Esophagus muscularis mucosa (tissue), 4 donors: ENCODE data around the gene SLC37A1. TPM values are rescaled to one million over a fixed set of nuclear protein-coding genes. Genes with fewer than 3 reads are reported as not detected.
"Not testable (repeated sequence)": the region's sequence is repeated elsewhere in the genome, so short reads cannot be mapped to it uniquely, and the experiment has no call there.

ENCODE experiments used
- DNase-seq: peaks from one replicate; pipeline ENCODE4 v3.0.0-alpha.2; 2017; ENCODE audit errors: extremely low spot score
- H3K27ac ChIP-seq, 4 donors: fragments of 200-600 bp; sonication (generic); replicated peaks in 1 of 4; 1 replicate in 3 of 4; 2 replicates in 1 of 4; pipeline ENCODE4 v1.5.1; 2016 to 2019; ENCODE audit warnings: mild to moderate bottlenecking in 1 of 4
- H3K27me3 ChIP-seq, 4 donors: fragments of 200-600 bp; sonication (generic); one replicate each; pipeline versions ENCODE4 v1.5.1 to v1.6.0; 2016 to 2019
- H3K36me3 ChIP-seq, 4 donors: fragments of 200-600 bp; sonication (generic); one replicate each; pipeline ENCODE4 v1.5.1; 2016 to 2019
- H3K4me1 ChIP-seq, 4 donors: fragments of 200-600 bp; sonication (generic); one replicate each; pipeline ENCODE4 v1.5.1; 2016 to 2019
- H3K4me3 ChIP-seq, 4 donors: fragments of 200-600 bp; sonication (generic); 1 replicate in 2 of 4; 2 replicates in 2 of 4; pipeline ENCODE4 v1.5.1; 2016 to 2019; ENCODE audit warnings: mild to moderate bottlenecking in 4 of 4, moderate library complexity in 1 of 4
- H3K9me3 ChIP-seq, 4 donors: fragments of 200-600 bp; sonication (generic); 1 replicate in 3 of 4; 2 replicates in 1 of 4; pipeline ENCODE4 v1.5.1; 2016 to 2019
- EP300 ChIP-seq: sonication (generic); formaldehyde crosslinking; IDR thresholded peaks from one replicate; pipeline ENCODE4 v1.6.1; 2017; ENCODE audit warnings: antibody characterized with exemption
- POLR2A ChIP-seq: fragments of 450-650 bp; IDR thresholded peaks from one replicate; pipeline ENCODE4 v1.6.1; 2017; ENCODE audit warnings: antibody characterized with exemption, moderate library complexity, mild to moderate bottlenecking, low read depth
- POLR2AphosphoS5 ChIP-seq, 2 donors: sonication (generic); formaldehyde crosslinking; IDR thresholded peaks; one replicate each; pipeline ENCODE4 v1.6.1; 2017; ENCODE audit warnings: antibody characterized with exemption in 2 of 2
- WGBS: methylation state at CpG from one replicate; pipeline ENCODE4 v1.1.5; 2018; 5-methylcytosine and 5-hydroxymethylcytosine counted together
- intact Hi-C: fragments of 100-400 bp; cut with DNase I; formaldehyde crosslinking; loops from one replicate; pipeline ENCODE4 v1.15.1; 2023
- total RNA-seq, 4 donors: library from RNA; depleted of rRNA; stranded (reverse); fragments of >200 nt; gene quantifications; one replicate each; pipeline versions ENCODE4 v1.1.0 to v1.2.1, GENCODE V29; 2016
- TF ChIP-seq, protein P1 (sequence below), 3 experiments: fragments of 200-600 bp in 2 of 3; fragments of 450-650 bp in 1 of 3; sonication (generic) in 2 of 3; IDR thresholded peaks; one replicate each; pipeline ENCODE4 v1.5.1; 2017 to 2019; ENCODE audit warnings: antibody characterized with exemption in 3 of 3, mild to moderate bottlenecking in 2 of 3, moderate library complexity in 1 of 3

SLC37A1 gene
- total RNA-seq, 4 donors from 2014 or later: 5.4 to 11.1 (median 7.1) TPM

DNA sequence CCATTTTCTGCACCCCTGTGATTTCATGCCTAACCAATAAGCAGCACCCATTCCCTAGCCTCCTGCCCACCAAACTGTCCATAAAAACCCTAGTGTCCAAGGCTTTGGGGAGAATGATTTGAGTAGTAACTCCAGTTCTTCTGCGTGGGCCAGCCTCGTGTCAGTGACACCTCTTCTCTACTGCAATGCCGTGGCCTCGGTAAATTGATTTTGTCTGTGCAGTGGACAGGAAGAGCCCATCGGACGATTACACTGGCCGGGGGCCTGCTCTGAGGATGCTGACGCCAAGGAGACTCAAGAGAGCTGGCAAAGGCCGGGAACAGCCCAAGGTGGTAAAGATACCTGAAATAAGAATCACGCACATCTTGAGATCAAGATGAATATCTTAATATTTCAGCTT is 47.0 kb upstream of the SLC37A1 start:
- H3K4me3 ChIP-seq: no peak overlapping the region
- intact Hi-C loops: loop anchor here (5.0 kb wide), 1 partner anchor 71 kb away; no protein-coding TSS in a partner anchor
- H3K36me3 ChIP-seq: no peaks in the 10 kb centered on the region
- 95% methylated on average over 6 of the region's 10 CpGs for WGBS
- H3K27ac ChIP-seq: no peak overlapping the region
- H3K4me1 ChIP-seq: peaks cover 4 to 12% (median 8%) of the 10 kb centered on the region in 4 donors
- peaks cover 0 to 7% (median 0%) of the 10 kb centered on the region in 4 donors for H3K27me3 ChIP-seq
- DNase-seq: no peak
- TF ChIP-seq EP300 (no peak), POLR2A (no peak), POLR2AphosphoS5 (IDR thresholded peaks at IDR 0.05) (no peak)
- TF ChIP-seq, protein P1, sequence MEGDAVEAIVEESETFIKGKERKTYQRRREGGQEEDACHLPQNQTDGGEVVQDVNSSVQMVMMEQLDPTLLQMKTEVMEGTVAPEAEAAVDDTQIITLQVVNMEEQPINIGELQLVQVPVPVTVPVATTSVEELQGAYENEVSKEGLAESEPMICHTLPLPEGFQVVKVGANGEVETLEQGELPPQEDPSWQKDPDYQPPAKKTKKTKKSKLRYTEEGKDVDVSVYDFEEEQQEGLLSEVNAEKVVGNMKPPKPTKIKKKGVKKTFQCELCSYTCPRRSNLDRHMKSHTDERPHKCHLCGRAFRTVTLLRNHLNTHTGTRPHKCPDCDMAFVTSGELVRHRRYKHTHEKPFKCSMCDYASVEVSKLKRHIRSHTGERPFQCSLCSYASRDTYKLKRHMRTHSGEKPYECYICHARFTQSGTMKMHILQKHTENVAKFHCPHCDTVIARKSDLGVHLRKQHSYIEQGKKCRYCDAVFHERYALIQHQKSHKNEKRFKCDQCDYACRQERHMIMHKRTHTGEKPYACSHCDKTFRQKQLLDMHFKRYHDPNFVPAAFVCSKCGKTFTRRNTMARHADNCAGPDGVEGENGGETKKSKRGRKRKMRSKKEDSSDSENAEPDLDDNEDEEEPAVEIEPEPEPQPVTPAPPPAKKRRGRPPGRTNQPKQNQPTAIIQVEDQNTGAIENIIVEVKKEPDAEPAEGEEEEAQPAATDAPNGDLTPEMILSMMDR (IDR thresholded peaks at IDR 0.05): no peak
- H3K9me3 ChIP-seq: no peaks in the 10 kb centered on the region

DNA sequence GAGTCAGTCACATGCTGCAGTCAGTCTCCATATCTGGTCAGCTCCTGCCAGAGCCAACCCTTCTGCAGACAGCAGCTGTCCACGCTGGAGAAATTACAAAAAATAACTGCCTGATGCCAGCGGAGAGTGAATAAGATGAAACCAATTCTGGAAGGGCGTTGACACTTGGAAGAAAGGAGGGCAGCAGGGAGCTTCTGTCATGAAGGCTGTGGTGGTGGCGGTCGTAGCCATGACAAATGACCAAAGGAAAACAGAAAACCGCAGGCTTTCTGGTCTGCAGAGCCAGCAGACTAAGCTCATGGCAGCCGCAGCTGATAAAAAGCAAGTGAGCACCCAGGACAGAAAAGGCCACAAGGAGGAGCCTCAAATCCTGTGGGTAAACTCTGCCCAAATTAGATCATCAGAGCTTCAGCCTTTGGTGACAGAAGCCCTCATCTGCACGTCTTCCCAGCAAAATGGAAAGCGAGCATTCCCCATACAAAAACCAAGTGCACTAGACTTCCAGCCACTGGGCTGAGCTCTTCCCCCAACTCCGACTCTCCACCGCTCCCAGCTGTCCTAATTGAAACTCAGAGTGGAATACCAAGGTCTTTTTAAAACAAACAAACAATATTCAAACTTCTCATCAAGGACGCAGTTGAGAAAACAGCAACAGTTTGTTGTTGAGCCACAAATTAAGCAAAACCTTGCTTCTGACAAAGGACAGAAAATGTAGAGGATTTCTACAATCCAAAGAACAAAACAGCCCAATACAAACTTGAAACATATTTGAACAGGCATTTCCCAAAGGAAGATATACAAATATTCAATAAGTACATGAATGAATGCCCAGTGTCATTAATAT is 46.3 kb upstream of the SLC37A1 start:
- H3K27ac ChIP-seq: no peak overlapping the region
- H3K9me3 ChIP-seq: no peaks in the 10 kb centered on the region
- 41% methylated on average over 12 of the region's 12 CpGs for WGBS
- H3K4me3 ChIP-seq: no peak overlapping the region
- intact Hi-C loops: loop anchor here (5.0 kb wide), 1 partner anchor 70 kb away; no protein-coding TSS in a partner anchor
- H3K36me3 ChIP-seq: no peaks in the 10 kb centered on the region
- peaks cover 4 to 12% (median 8%) of the 10 kb centered on the region in 4 donors for H3K4me1 ChIP-seq
- TF ChIP-seq, protein P1 (IDR thresholded peaks at IDR 0.05): peak; percentile 28 to 48 (median 45)
- no peak for TF ChIP-seq POLR2A
- peaks cover 0 to 12% (median 0%) of the 10 kb centered on the region in 4 donors for H3K27me3 ChIP-seq
- no peak for DNase-seq

DNA sequence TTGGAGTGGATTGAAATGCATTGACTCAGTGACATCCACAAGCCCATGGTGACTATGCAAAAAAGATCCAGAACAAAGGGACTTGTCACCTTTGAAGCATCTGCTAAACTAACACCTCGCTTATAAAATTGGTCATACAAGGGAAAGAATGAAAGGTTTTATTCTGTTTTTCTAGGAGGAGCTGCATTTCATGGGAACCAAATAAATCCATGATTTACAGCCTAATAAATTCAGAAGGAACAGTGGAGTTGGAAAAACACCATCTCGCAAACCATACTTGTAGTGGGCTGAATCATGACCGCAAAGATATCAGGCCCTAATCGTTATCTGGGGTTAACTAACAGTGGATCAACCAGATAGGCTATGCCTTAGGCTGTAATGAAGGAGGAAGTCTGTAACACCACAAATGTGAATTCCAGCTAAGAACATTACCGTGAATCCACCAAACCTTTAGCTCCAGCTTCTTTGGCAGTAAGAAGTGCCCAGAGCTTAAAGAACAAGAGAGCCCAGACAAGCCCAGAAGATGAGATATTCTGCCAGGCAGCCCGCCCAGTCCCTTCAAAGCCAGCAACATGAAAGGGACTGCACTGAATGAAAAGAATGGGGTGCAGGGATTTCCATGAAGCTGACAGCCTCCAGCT is 45.0 kb upstream of the SLC37A1 start:
- 80% methylated on average over 6 of the region's 6 CpGs for WGBS
- Histone ChIP-seq H3K9me3 (no peaks in the 10 kb centered on the region), H3K4me1 (peaks cover 4 to 14% (median 8%) of the 10 kb centered on the region in 4 donors), H3K27ac (no peak overlapping the region), H3K27me3 (peaks cover 0 to 12% (median 0%) of the 10 kb centered on the region in 4 donors), H3K36me3 (no peaks in the 10 kb centered on the region), H3K4me3 (no peak overlapping the region)
- TF ChIP-seq, protein P1 (IDR thresholded peaks at IDR 0.05): no peak
- TF ChIP-seq EP300 (no peak), POLR2A (no peak), POLR2AphosphoS5 (IDR thresholded peaks at IDR 0.05) (no peak)
- intact Hi-C loops: loop anchor here (5.0 kb wide), 1 partner anchor 69 kb away; no protein-coding TSS in a partner anchor
- DNase-seq: no peak

DNA sequence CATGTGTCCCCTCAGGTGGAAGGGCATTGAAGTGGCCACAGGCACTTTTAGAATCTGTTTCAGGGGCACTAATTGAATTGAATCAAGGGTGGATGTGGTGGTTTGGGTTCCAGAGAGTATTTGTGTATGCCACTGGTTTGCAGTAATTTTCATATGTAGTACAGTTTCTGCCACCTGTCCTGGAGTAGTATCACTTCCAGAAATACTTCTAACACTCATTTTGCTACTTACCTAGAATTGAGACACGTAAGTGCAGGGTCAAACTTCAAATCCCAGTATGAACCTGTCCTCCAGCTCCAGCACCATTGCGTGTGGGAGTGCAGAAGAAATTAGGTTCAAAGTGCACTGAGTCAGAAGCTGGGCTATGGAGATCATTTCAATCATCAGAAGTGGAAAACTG is 44.4 kb upstream of the SLC37A1 start:
- DNase-seq: no peak
- peaks cover 0 to 12% (median 0%) of the 10 kb centered on the region in 4 donors for H3K27me3 ChIP-seq
- TF ChIP-seq POLR2AphosphoS5 (IDR thresholded peaks at IDR 0.05): no peak
- TF ChIP-seq POLR2A: no peak
- no peak for TF ChIP-seq EP300
- TF ChIP-seq, protein P1 (IDR thresholded peaks at IDR 0.05): no peak
- no peak overlapping the region for H3K4me3 ChIP-seq
- H3K4me1 ChIP-seq: peaks cover 4 to 18% (median 8%) of the 10 kb centered on the region in 4 donors
- intact Hi-C loops: loop anchor here (5.0 kb wide), 1 partner anchor 68 kb away; no protein-coding TSS in a partner anchor
- no peaks in the 10 kb centered on the region for H3K36me3 ChIP-seq
- 89% methylated on average over 2 of the region's 2 CpGs for WGBS
- no peak overlapping the region for H3K27ac ChIP-seq
- H3K9me3 ChIP-seq: no peaks in the 10 kb centered on the region

DNA sequence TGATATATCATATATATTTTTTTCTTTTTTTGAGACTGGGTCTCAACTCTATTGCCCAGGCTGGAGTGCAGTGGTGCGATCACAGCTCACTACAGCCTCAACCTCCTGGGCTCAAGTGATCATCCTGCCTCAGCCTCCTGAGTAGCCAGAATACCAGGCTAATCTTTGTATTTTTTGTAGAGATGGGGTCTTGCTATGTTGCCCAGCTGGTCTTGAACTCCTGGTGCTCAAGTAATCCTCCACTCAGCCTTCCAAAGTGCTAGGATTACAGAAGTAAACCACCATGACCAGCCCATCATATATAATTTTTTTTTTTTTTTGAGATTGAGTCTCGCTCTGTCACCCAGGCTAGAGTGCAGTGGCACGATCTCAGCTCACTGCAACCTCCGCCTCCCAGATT is 43.9 kb upstream of the SLC37A1 start:
- not testable (repeated sequence) for H3K4me3 ChIP-seq, H3K36me3 ChIP-seq, H3K27ac ChIP-seq, DNase-seq, H3K9me3 ChIP-seq
- peaks cover 4 to 18% (median 8%) of the 10 kb centered on the region in 4 donors for H3K4me1 ChIP-seq
- intact Hi-C loops: loop anchor here (5.0 kb wide), 1 partner anchor 68 kb away; no protein-coding TSS in a partner anchor
- WGBS: 87% methylated on average over 4 of the region's 4 CpGs
- peaks cover 0 to 12% (median 0%) of the 10 kb centered on the region in 4 donors for H3K27me3 ChIP-seq
